Kidney (tissue), 14 donors: ENCODE data around the gene TUFM. TPM values are rescaled to one million over a fixed set of nuclear protein-coding genes. Genes with fewer than 3 reads are reported as not detected.
A peak's percentile ranks its signal among the peaks of the same experiment; 100 is the strongest.
"Not testable (repeated sequence)": the region's sequence is repeated elsewhere in the genome, so short reads cannot be mapped to it uniquely, and the experiment has no call there.

Experiments
- DNase-seq, 5 donors: peaks; one replicate each; pipeline ENCODE4 v3.0.0-alpha.2; 2013 to 2020
- FAIRE-seq: peaks from 2 replicates; lab custom pipeline; 2012; peaks lifted over from hg19 to GRCh38; lab: Jason Lieb, UNC
- H3K27ac ChIP-seq, 2 donors: one replicate each; pipeline ENCODE4 v1.7.0; 2013; ENCODE audit warnings: low read depth in 2 of 2, low read length in 2 of 2, inconsistent platforms in 1 of 2
- H3K27me3 ChIP-seq: one replicate; pipeline ENCODE4 v1.7.1; 2013; ENCODE audit warnings: low read length, inconsistent platforms; ENCODE audit not compliant: control insufficient read depth, insufficient read depth
- H3K36me3 ChIP-seq, 3 donors: one replicate each; pipeline versions ENCODE4 v1.7.0 to v1.7.1; 2013; ENCODE audit warnings: low read length in 3 of 3, control low read depth in 1 of 3, inconsistent platforms in 1 of 3; ENCODE audit not compliant: insufficient read depth in 3 of 3, control insufficient read depth in 2 of 3
- H3K4me1 ChIP-seq, 3 donors: one replicate each; pipeline versions ENCODE4 v1.7.0 to v1.7.1; 2013; ENCODE audit warnings: low read length in 3 of 3, inconsistent platforms in 1 of 3, low read depth in 1 of 3; ENCODE audit not compliant: control insufficient read depth in 2 of 3, insufficient read depth in 2 of 3
- H3K4me3 ChIP-seq, 3 donors: one replicate each; pipeline versions ENCODE4 v1.7.0 to v1.8.1; 2013; ENCODE audit warnings: low read length in 3 of 3, control low read depth in 1 of 3, inconsistent platforms in 1 of 3
- H3K9ac ChIP-seq, 3 donors: one replicate each; pipeline versions ENCODE4 v1.7.0 to v1.7.1; 2013; ENCODE audit warnings: low read length in 3 of 3, control low read depth in 1 of 3, inconsistent platforms in 1 of 3
- H3K9me3 ChIP-seq, 3 donors: one replicate each; pipeline versions ENCODE4 v1.7.0 to v1.7.1; 2013; ENCODE audit warnings: low read length in 3 of 3, control low read depth in 1 of 3, inconsistent platforms in 1 of 3; ENCODE audit not compliant: control insufficient read depth in 2 of 3, insufficient read depth in 1 of 3
- intact Hi-C: fragments of 100-400 bp; cut with DNase I; formaldehyde crosslinking; loops from one replicate; pipeline ENCODE4 v1.11.1; 2022
- polyA plus RNA-seq: library from polyadenylated mRNA; stranded (reverse); fragments of 350-450 nt; fragmentation: Illumina TruSeq; extraction: RNeasy Lipid Tissue Mini Kit (QIAGEN cat#74804); gene quantifications from one replicate; pipeline ENCODE4 v1.2.3, GENCODE V29; 2014; ENCODE audit warnings: low read depth, low replicate concordance; ENCODE audit not compliant: insufficient read depth
- total RNA-seq: library from RNA; stranded (reverse); fragmentation: NEBNext Ultra II Directional; extraction: Animal tissue kit (Norgen Biotek cat#: 25700); gene quantifications from one replicate; pipeline ENCODE4 v1.2.1, GENCODE V29; 2021
- TF ChIP-seq, protein P1 (sequence below): IDR thresholded peaks from 3 replicates; pipeline ENCODE4 v1.5.1; 2012; ENCODE audit warnings: mild to moderate bottlenecking, moderate library complexity, borderline replicate concordance; ENCODE audit not compliant: insufficient read depth; ENCODE audit errors: extremely low read depth
- donor health status: control.
- donor health status: control.
- donor health status: control.
- donor health status: control.
- donor health status: control.
- donor health status: DM: yes; HTN: yes; CAD: no.
- donor health status: Normal renal cell carcinoma (clear cell type).

TUFM gene
- total and polyA plus RNA-seq, 2 donors from 2014 or later, result 146 to 443 TPM

DNA sequence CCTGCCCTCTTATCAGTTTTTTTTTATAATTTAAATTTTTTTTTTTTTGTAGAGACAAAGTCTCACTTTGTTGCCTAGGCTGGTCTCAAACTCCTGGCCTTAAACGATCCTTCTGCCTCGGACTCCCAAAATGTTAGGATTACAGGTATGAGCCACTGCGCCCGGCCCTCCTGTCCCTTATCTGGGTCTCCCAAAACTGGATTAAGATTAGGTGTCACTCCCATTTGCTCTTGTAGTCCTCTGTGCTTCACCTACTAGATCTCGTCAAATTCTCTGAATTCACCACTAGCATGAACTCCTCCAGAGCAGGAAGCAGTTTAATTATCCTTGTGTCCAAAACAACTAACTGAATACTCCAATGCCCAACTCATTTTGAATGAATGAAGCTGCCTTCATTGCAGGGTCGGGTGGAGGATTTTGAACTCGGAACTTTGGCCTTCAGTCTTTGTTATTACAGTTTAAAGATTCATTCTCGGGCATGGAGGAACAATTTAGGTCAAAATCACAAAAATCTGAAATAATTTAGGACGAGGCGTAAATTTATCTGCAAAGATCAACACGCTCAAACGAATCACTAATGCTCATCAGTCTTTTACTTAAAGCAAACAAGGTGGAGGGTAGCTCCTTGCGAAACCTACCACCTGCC, 24.2 kb downstream of the TUFM start:
- peak overlapping the region; percentile 65 to 85 (median 78) for H3K4me3 ChIP-seq
- FAIRE-seq, result no peak
- no peaks in the 10 kb centered on the region for H3K27me3 ChIP-seq
- peak overlapping the region; percentile 22 to 86 (median 50) for H3K9ac ChIP-seq
- DNase-seq, result peak in 1 of 5 donors; percentile 46
- intact Hi-C loops, result no loop called here
- TF ChIP-seq, protein P1, sequence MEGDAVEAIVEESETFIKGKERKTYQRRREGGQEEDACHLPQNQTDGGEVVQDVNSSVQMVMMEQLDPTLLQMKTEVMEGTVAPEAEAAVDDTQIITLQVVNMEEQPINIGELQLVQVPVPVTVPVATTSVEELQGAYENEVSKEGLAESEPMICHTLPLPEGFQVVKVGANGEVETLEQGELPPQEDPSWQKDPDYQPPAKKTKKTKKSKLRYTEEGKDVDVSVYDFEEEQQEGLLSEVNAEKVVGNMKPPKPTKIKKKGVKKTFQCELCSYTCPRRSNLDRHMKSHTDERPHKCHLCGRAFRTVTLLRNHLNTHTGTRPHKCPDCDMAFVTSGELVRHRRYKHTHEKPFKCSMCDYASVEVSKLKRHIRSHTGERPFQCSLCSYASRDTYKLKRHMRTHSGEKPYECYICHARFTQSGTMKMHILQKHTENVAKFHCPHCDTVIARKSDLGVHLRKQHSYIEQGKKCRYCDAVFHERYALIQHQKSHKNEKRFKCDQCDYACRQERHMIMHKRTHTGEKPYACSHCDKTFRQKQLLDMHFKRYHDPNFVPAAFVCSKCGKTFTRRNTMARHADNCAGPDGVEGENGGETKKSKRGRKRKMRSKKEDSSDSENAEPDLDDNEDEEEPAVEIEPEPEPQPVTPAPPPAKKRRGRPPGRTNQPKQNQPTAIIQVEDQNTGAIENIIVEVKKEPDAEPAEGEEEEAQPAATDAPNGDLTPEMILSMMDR, result no peak
- H3K9me3 ChIP-seq, result no peaks in the 10 kb centered on the region
- H3K27ac ChIP-seq, result peak overlapping the region in 1 of 2 donors; percentile 98
- peaks cover 0 to 14% (median 0%) of the 10 kb centered on the region in 3 donors for H3K4me1 ChIP-seq
- H3K36me3 ChIP-seq, result peaks cover 3 to 17% (median 9%) of the 10 kb centered on the region in 3 donors

DNA sequence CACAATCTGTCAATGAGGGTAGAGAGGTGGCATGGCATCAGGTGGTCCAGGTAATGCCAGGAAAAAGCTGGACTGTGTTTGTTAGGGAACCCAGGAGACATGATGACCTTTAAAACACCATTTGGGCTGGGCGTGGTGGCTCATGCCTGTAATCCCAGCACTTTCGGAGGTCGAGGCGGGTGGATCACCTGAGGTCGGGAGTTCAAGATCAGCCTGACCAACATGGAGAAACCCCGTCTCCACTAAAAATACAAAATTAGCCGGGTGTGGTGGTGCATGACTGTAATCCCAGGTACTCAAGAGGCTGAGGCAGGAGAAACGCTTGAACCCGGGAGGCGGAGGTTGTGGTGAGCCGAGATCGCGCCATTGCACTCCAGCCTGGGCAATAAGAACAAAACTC, 25.6 kb downstream of the TUFM start:
- H3K4me1 ChIP-seq, result peaks cover 0 to 12% (median 0%) of the 10 kb centered on the region in 3 donors
- DNase-seq, H3K27me3 ChIP-seq, H3K36me3 ChIP-seq, H3K9me3 ChIP-seq, H3K9ac ChIP-seq, H3K4me3 ChIP-seq, H3K27ac ChIP-seq, FAIRE-seq, intact Hi-C loops: not testable (repeated sequence)

DNA sequence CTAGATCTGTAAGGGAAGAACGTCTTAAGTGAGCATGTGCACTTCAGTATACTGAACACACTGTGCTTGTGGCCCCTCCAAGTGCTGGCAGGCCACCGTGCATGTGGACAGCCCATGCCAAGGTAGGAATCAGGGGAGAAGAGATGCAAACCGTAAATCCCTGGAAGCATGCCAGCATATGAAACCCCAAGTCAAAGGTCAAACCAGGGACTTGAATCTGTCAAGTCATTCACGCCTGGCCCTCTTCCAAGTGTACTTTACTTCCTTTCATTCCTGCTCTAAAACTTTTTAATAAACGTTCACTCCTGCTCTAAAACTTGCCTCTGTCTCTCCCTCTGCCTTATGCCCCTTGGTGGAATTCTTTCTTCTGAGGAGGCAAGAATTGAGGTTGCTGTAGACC, 26.1 kb downstream of the TUFM start:
- no peak overlapping the region for H3K9ac ChIP-seq
- intact Hi-C loops, result no loop called here
- DNase-seq, result no peak
- TF ChIP-seq, protein P1, result no peak
- H3K27ac ChIP-seq, result no peak overlapping the region
- H3K9me3 ChIP-seq, result no peaks in the 10 kb centered on the region
- H3K36me3 ChIP-seq, result no peaks in the 10 kb centered on the region
- H3K4me3 ChIP-seq, result no peak overlapping the region
- no peak for FAIRE-seq
- H3K4me1 ChIP-seq, result peaks cover 0 to 7% (median 0%) of the 10 kb centered on the region in 3 donors
- H3K27me3 ChIP-seq, result no peaks in the 10 kb centered on the region

DNA sequence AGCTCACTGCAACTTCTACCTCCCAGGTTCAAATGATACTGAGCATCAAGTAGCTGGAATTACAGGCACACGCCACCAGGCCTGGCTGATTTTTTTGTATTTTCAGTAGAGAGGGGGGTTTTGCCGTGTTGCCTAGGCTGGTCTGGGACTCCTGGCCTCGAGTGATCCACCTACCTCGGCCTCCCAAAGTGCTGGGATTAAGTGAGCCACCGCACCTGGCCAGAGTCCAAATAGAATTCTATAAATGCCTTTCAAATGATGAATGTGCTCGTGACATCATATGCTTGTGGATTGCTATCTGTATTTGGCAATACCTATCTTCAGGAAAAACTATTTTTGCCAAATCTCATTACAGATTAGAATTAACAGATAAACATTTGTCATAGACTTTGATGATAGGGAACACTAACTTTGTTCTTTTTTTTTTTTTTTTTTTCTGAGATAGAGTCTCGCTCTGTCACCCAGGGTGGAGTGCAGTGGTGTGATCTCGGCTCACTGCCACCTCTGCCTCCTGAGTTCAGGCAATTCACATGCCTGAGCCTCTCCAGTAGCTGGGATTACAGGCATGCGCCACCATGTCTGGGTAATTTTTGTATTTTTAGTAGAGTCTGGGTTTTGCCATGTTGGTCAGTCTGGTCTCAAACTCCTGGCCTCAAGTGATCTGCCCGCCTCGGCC, 38.6 kb downstream of the TUFM start:
- H3K27me3 ChIP-seq, H3K9ac ChIP-seq, H3K4me3 ChIP-seq, H3K9me3 ChIP-seq, DNase-seq, intact Hi-C loops, H3K27ac ChIP-seq, FAIRE-seq, H3K36me3 ChIP-seq, H3K4me1 ChIP-seq: not testable (repeated sequence)
